IPS-18a (cell line): ENCODE data around the gene THRSP.

Experiments used
- H3K27ac ChIP-seq: one replicate; pipeline ENCODE4 v1.5.1; 2013; ENCODE audit warnings: low read length
- H3K27me3 ChIP-seq: one replicate; pipeline ENCODE4 v1.6.1; 2013; ENCODE audit warnings: mild to moderate bottlenecking, low read length; ENCODE audit not compliant: control insufficient read depth, insufficient read depth
- H3K36me3 ChIP-seq: one replicate; pipeline ENCODE4 v1.6.1; 2013; ENCODE audit warnings: low read depth, low read length; ENCODE audit not compliant: control insufficient read depth
- H3K4me1 ChIP-seq: one replicate; pipeline ENCODE4 v1.6.1; 2013; ENCODE audit warnings: low read depth, low read length; ENCODE audit not compliant: control insufficient read depth
- H3K4me3 ChIP-seq: one replicate; pipeline ENCODE4 v1.5.1; 2013; ENCODE audit warnings: low read length
- H3K9ac ChIP-seq: one replicate; pipeline ENCODE4 v1.6.1; 2013; ENCODE audit warnings: mild to moderate bottlenecking, low read length, moderate library complexity
- H3K9me3 ChIP-seq: one replicate; pipeline ENCODE4 v1.6.1; 2013; ENCODE audit warnings: low read depth, low read length; ENCODE audit not compliant: control insufficient read depth

The THRSP gene

GRCh38 chr11:78030429-78031325 lies 33.0 kb upstream of the THRSP start:
- Histone ChIP-seq H3K9me3 (no peaks in the 10 kb centered on the region), H3K9ac (no peak overlapping the region), H3K4me3 (no peak overlapping the region), H3K4me1 (no peaks in the 10 kb centered on the region), H3K36me3 (no peaks in the 10 kb centered on the region), H3K27ac (no peak overlapping the region), H3K27me3 (no peaks in the 10 kb centered on the region)

GRCh38 chr11:78031629-78032028 lies 32.0 kb upstream of the THRSP start:
- no peaks in the 10 kb centered on the region for H3K9me3 ChIP-seq
- H3K4me3 ChIP-seq: no peak overlapping the region
- no peak overlapping the region for H3K27ac ChIP-seq
- no peaks in the 10 kb centered on the region for H3K36me3 ChIP-seq
- H3K4me1 ChIP-seq: no peaks in the 10 kb centered on the region
- no peaks in the 10 kb centered on the region for H3K27me3 ChIP-seq
- H3K9ac ChIP-seq: no peak overlapping the region

- Histone ChIP-seq H3K4me3 (no peak overlapping the region), H3K27me3 (no peaks in the 10 kb centered on the region), H3K36me3 (no peaks in the 10 kb centered on the region), H3K4me1 (no peaks in the 10 kb centered on the region), H3K9ac (no peak overlapping the region), H3K9me3 (no peaks in the 10 kb centered on the region), H3K27ac (no peak overlapping the region)
These were observed 31.6 kb upstream of the THRSP start for GRCh38 chr11:78032090-78032489.

- Histone ChIP-seq H3K4me1 (no peaks in the 10 kb centered on the region), H3K36me3 (no peaks in the 10 kb centered on the region), H3K27ac (no peak overlapping the region), H3K9me3 (no peaks in the 10 kb centered on the region), H3K4me3 (no peak overlapping the region), H3K27me3 (no peaks in the 10 kb centered on the region), H3K9ac (no peak overlapping the region)
These were observed 30.6 kb upstream of the THRSP start for GRCh38 chr11:78033040-78033439.

GRCh38 chr11:78034623-78035022 lies 29.0 kb upstream of the THRSP start:
- Histone ChIP-seq H3K9me3 (no peaks in the 10 kb centered on the region), H3K27me3 (no peaks in the 10 kb centered on the region)

GRCh38 chr11:78036313-78036712 lies 27.3 kb upstream of the THRSP start:
- H3K9ac ChIP-seq: no peak overlapping the region
- H3K36me3 ChIP-seq: no peaks in the 10 kb centered on the region
- no peaks in the 10 kb centered on the region for H3K27me3 ChIP-seq
- H3K9me3 ChIP-seq: no peaks in the 10 kb centered on the region
- no peaks in the 10 kb centered on the region for H3K4me1 ChIP-seq
- no peak overlapping the region for H3K27ac ChIP-seq
- no peak overlapping the region for H3K4me3 ChIP-seq

More at GRCh38 chr11:78034623-78035022, 29.0 kb upstream of the THRSP start:
- Histone ChIP-seq H3K27ac (no peak overlapping the region), H3K4me1 (no peaks in the 10 kb centered on the region), H3K9ac (no peak overlapping the region), H3K4me3 (no peak overlapping the region), H3K36me3 (no peaks in the 10 kb centered on the region)

- Histone ChIP-seq H3K9ac (no peak overlapping the region), H3K27ac (no peak overlapping the region)
These were observed 26.6 kb upstream of the THRSP start for GRCh38 chr11:78037056-78037455.

GRCh38 chr11:78037825-78038620 lies 25.6 kb upstream of the THRSP start:
- Histone ChIP-seq H3K36me3 (no peaks in the 10 kb centered on the region), H3K9ac (no peak overlapping the region), H3K9me3 (no peaks in the 10 kb centered on the region), H3K27ac (no peak overlapping the region), H3K4me3 (no peak overlapping the region), H3K4me1 (no peaks in the 10 kb centered on the region), H3K27me3 (no peaks in the 10 kb centered on the region)

More at GRCh38 chr11:78037056-78037455, 26.6 kb upstream of the THRSP start:
- no peaks in the 10 kb centered on the region for H3K9me3 ChIP-seq
- H3K4me1 ChIP-seq: no peaks in the 10 kb centered on the region
- no peaks in the 10 kb centered on the region for H3K27me3 ChIP-seq
- no peaks in the 10 kb centered on the region for H3K36me3 ChIP-seq
- no peak overlapping the region for H3K4me3 ChIP-seq

- H3K27ac ChIP-seq: no peak overlapping the region
- H3K4me1 ChIP-seq: no peaks in the 10 kb centered on the region
- no peaks in the 10 kb centered on the region for H3K27me3 ChIP-seq
- no peak overlapping the region for H3K4me3 ChIP-seq
- no peak overlapping the region for H3K9ac ChIP-seq
- H3K9me3 ChIP-seq: no peaks in the 10 kb centered on the region
- H3K36me3 ChIP-seq: no peaks in the 10 kb centered on the region
These were observed 24.9 kb upstream of the THRSP start for GRCh38 chr11:78038697-78039313.

GRCh38 chr11:78039391-78039918 lies 24.2 kb upstream of the THRSP start:
- Histone ChIP-seq H3K4me1 (no peaks in the 10 kb centered on the region), H3K9me3 (no peaks in the 10 kb centered on the region), H3K36me3 (no peaks in the 10 kb centered on the region), H3K27ac (no peak overlapping the region), H3K9ac (no peak overlapping the region), H3K4me3 (no peak overlapping the region), H3K27me3 (no peaks in the 10 kb centered on the region)

- no peaks in the 10 kb centered on the region for H3K4me1 ChIP-seq
- no peaks in the 10 kb centered on the region for H3K9me3 ChIP-seq
- no peak overlapping the region for H3K9ac ChIP-seq
- H3K27ac ChIP-seq: no peak overlapping the region
- no peaks in the 10 kb centered on the region for H3K27me3 ChIP-seq
- H3K4me3 ChIP-seq: no peak overlapping the region
- no peaks in the 10 kb centered on the region for H3K36me3 ChIP-seq
These were observed 23.6 kb upstream of the THRSP start for GRCh38 chr11:78039919-78040671.
